Measurements from ENCODE around the gene FAM240A. TPM values are rescaled to one million over a fixed set of nuclear protein-coding genes. Genes with fewer than 3 reads are reported as not detected.

Gene FAM240A
- total and polyA plus RNA-seq, 2 experiments from 2014 or later = 0.18 TPM; not detected in 1

GRCh38 chr3:46665763-46666452 lies 53.6 kb downstream of the FAM240A start (continued):
- TF ChIP-seq ZNF462 (CRISPR knock-in tag; IDR thresholded peaks at IDR 0.05) = no peak
- TF ChIP-seq EZH2 (IDR thresholded peaks at IDR 0.05; ENCODE audit: low read depth, unreplicated experiment) = no peak
- TF ChIP-seq NANOG (IDR thresholded peaks at IDR 0.05; ENCODE audit: borderline replicate concordance) = no peak
- TF ChIP-seq REST (IDR thresholded peaks at IDR 0.05; ENCODE audit: unreplicated experiment) = no peak
- no peak for TF ChIP-seq JUNB (IDR thresholded peaks at IDR 0.05; ENCODE audit: unreplicated experiment)
- no peak for TF ChIP-seq CTCF (conservative IDR thresholded peaks at IDR 0.05; ENCODE audit: low read depth in 2 of 2)
- TF ChIP-seq ZNF114 (CRISPR knock-in tag; IDR thresholded peaks at IDR 0.05) = no peak
- TF ChIP-seq ZNF331 (CRISPR knock-in tag; IDR thresholded peaks at IDR 0.05; ENCODE audit: low read depth) = no peak

All from GM23338 (cell line).